Nephron (organoid): Measurements from ENCODE around the gene ARHGEF7.

ENCODE experiments used
- H3K27ac Mint-ChIP-seq, 3 experiments: 2 replicates each; pipeline ENCODE4 v1.8.0; 2020; ENCODE audit warnings: mixed read lengths in 3 of 3, mild to moderate bottlenecking in 2 of 3, moderate library complexity in 1 of 3
- H3K27me3 Mint-ChIP-seq: 2 replicates; pipeline ENCODE4 v1.8.0; 2021; ENCODE audit warnings: low read depth, mild to moderate bottlenecking, moderate library complexity, mixed read lengths
- H3K36me3 Mint-ChIP-seq: 2 replicates; pipeline ENCODE4 v1.8.0; 2020; ENCODE audit warnings: low read depth, mixed read lengths
- H3K4me1 Mint-ChIP-seq: 2 replicates; pipeline ENCODE4 v1.8.0; 2020; ENCODE audit warnings: mixed read lengths
- H3K4me3 Mint-ChIP-seq, 3 experiments: 2 replicates each; pipeline ENCODE4 v1.8.0; 2020; ENCODE audit warnings: mild to moderate bottlenecking in 3 of 3, mixed read lengths in 3 of 3, moderate library complexity in 2 of 3
- H3K9me3 Mint-ChIP-seq: 2 replicates; pipeline ENCODE4 v1.8.0; 2020; ENCODE audit warnings: mixed read lengths
- TF ChIP-seq, protein P1 (sequence below), 3 experiments: fragments of 200-600 bp; sonication (generic); IDR thresholded peaks; one replicate each; pipeline ENCODE4 v1.5.0; 2021; ENCODE audit warnings: antibody characterized with exemption in 3 of 3; ENCODE audit not compliant: unreplicated experiment in 3 of 3

The ARHGEF7 gene

DNA sequence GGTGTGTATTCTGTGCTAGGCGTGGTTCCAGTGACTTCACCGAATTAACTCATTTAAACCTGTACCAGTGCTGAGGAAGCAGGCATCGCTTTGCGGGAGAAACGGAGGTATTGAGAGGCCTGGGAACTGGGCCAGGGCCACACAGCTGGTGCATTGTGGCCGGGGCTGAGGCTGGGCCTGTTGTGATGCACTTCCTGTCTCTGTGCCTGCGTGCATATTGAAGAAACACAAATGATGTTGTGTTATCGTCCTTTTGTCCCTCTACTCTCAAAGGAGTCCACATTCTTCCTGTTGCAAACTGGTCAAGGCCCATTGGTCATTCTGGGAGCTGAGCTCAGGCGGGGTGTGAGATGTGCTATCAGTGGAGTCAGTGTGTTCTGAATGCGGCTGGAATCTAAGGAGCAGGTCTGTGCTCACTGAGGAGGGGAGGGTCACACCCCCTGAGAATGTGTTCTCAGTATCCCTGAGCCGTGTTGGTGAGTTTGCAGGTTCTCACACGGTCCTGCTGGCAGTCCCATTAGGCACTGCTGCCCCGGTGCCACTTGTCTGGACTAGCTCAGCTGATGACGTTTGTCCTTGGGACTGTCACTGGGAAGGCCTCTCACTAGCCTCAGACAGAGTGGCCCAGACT, 62.1 kb downstream of the ARHGEF7 start:
- no peaks in the 10 kb centered on the region for H3K9me3 Mint-ChIP-seq
- H3K36me3 Mint-ChIP-seq, result peaks cover 30% of the 10 kb centered on the region
- H3K4me3 Mint-ChIP-seq, result no peak overlapping the region
- peaks cover 75% of the 10 kb centered on the region for H3K4me1 Mint-ChIP-seq
- TF ChIP-seq, protein P1, sequence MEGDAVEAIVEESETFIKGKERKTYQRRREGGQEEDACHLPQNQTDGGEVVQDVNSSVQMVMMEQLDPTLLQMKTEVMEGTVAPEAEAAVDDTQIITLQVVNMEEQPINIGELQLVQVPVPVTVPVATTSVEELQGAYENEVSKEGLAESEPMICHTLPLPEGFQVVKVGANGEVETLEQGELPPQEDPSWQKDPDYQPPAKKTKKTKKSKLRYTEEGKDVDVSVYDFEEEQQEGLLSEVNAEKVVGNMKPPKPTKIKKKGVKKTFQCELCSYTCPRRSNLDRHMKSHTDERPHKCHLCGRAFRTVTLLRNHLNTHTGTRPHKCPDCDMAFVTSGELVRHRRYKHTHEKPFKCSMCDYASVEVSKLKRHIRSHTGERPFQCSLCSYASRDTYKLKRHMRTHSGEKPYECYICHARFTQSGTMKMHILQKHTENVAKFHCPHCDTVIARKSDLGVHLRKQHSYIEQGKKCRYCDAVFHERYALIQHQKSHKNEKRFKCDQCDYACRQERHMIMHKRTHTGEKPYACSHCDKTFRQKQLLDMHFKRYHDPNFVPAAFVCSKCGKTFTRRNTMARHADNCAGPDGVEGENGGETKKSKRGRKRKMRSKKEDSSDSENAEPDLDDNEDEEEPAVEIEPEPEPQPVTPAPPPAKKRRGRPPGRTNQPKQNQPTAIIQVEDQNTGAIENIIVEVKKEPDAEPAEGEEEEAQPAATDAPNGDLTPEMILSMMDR (IDR thresholded peaks at IDR 0.05; ENCODE audit: unreplicated experiment in 3 of 3), result no peak
- no peaks in the 10 kb centered on the region for H3K27me3 Mint-ChIP-seq
- peak overlapping the region; percentile 56 to 76 (median 62) for H3K27ac Mint-ChIP-seq

DNA sequence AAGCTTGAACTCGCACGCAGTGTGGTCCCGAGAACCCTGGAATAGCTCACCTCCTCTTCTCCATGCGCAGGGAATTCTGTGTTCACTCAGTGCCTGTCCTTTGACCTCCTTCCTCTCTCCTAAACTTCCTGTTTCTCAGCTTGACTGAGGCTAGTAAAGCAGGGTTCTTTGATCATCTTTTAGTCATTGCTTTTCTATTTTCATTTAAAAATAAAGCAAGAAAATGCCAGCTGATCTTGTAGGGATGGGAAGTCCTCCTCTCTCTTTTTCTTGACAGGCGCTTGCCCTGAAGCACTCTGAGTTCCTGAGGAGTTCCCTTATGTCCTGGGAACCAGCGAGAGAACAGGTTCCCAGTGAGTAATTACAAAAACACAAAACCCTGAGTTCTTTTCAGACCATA, 62.8 kb downstream of the ARHGEF7 start:
- Mint-ChIP-seq H3K27me3 (no peaks in the 10 kb centered on the region), H3K9me3 (no peaks in the 10 kb centered on the region), H3K36me3 (peaks cover 30% of the 10 kb centered on the region), H3K4me3 (no peak overlapping the region), H3K4me1 (peaks cover 77% of the 10 kb centered on the region), H3K27ac (peak overlapping the region; percentile 56 to 76 (median 62))
- TF ChIP-seq, protein P1 (IDR thresholded peaks at IDR 0.05; ENCODE audit: unreplicated experiment in 3 of 3), result no peak

DNA sequence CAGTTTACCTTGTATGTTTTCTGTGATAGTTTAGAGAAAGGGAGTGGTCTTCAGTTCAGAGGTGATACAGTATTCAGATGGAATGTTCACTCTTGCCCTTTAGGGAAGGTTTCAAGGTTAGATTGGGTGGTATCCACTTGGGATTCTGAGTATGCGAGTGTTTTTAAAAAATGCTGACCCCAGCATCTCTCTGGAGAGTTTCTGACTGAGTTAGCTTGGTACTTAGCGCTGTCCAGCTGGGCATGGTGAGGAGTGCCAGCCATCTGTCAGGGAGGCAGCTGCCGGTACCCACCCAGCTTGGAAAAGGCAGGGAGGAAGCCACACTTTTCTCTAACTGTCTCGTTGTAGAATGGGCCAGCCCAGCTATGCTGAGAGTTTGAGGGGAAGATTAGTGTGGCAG, 63.3 kb downstream of the ARHGEF7 start:
- Mint-ChIP-seq H3K9me3 (no peaks in the 10 kb centered on the region), H3K36me3 (peaks cover 30% of the 10 kb centered on the region), H3K27me3 (no peaks in the 10 kb centered on the region), H3K27ac (peak overlapping the region; percentile 56 to 76 (median 62)), H3K4me1 (peaks cover 75% of the 10 kb centered on the region), H3K4me3 (no peak overlapping the region)
- TF ChIP-seq, protein P1 (IDR thresholded peaks at IDR 0.05; ENCODE audit: unreplicated experiment in 3 of 3), result no peak

- Mint-ChIP-seq H3K36me3 (peaks cover 26% of the 10 kb centered on the region), H3K9me3 (no peaks in the 10 kb centered on the region), H3K4me3 (no peak overlapping the region), H3K27me3 (no peaks in the 10 kb centered on the region), H3K4me1 (peaks cover 74% of the 10 kb centered on the region), H3K27ac (peak overlapping the region in 1 of 3 experiments; percentile 27)
- TF ChIP-seq, protein P1 (IDR thresholded peaks at IDR 0.05; ENCODE audit: unreplicated experiment in 3 of 3), result no peak
Measured at GRCh38 chr13:111179908-111180760, 65.0 kb downstream of the ARHGEF7 start.

GRCh38 chr13:111181977-111182376, 66.9 kb downstream of the ARHGEF7 start:
- TF ChIP-seq, protein P1 (IDR thresholded peaks at IDR 0.05; ENCODE audit: unreplicated experiment in 3 of 3), result no peak
- no peak overlapping the region for H3K4me3 Mint-ChIP-seq
- H3K4me1 Mint-ChIP-seq, result peaks cover 79% of the 10 kb centered on the region

More at GRCh38 chr13:111181977-111182376, 66.9 kb downstream of the ARHGEF7 start:
- Mint-ChIP-seq H3K27ac (no peak overlapping the region), H3K36me3 (peaks cover 19% of the 10 kb centered on the region), H3K27me3 (no peaks in the 10 kb centered on the region), H3K9me3 (no peaks in the 10 kb centered on the region)
